Measurements from ENCODE around the gene SERPINA5. TPM values are rescaled to one million over a fixed set of nuclear protein-coding genes. Genes with fewer than 3 reads are reported as not detected.

SERPINA5 gene
- total and polyA plus RNA-seq, 2 of the 13 experiments (the other 11 are each of a cell fraction or from before 2014, with no cell fraction given), result 449 to 498 TPM

DNA sequence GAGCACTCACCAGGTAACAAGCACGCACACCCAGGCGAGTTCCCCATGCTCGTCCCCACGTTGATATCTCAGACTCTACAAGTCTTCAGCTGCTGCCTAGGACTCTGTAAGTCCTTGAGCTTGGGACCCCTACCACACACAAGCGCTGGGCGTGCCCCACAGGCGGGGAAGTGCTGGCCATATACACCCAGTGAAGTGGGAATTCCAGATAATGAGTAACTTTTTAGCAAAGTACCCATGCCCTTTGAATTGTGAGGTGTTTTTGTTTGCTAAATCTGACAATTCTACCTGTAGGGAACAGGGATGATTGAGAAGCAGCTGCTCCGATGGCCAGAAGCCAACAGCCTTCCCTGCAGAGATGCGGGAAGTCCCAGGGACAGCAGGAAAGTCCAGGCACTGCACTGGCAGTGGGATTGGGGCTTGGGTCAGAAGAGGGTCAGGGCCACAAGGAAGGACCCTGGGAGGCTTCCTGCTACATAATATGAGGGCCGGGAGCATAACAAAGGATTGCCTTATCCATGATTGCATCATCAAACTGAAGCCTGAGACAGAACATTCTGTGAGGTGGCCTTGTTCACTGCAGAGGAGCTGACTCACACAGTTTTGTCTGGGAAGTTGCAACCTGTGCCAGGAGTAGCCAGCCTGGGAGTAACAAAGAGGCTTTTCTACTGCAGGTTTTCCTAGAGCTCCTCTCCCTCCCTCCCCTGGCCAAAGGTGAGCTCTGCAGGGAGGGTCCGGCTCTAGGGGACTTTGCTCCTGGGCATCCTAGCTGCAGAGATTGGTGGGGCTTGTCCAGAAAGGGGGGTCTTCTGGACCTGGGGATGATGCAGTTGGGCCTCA is 17.8 kb downstream of the SERPINA5 start (continued):
- TF ChIP-seq ZNF142 (CRISPR knock-in tag; IDR thresholded peaks at IDR 0.05) (peak; percentile 74; the same call in 1 of the 2 replicates), SMAD1 (CRISPR knock-in tag; IDR thresholded peaks at IDR 0.05; ENCODE audit: borderline replicate concordance, low read depth) (no peak), KLF11 (CRISPR knock-in tag; IDR thresholded peaks at IDR 0.05) (no peak), TCF7 (IDR thresholded peaks at IDR 0.05; ENCODE audit: low read depth) (peak; percentile 78), NFYC (CRISPR knock-in tag; IDR thresholded peaks at IDR 0.05) (peak; percentile 41; the same call in 1 of the 2 replicates), TBP (CRISPR knock-in tag; IDR thresholded peaks at IDR 0.05) (no peak), REL (CRISPR knock-in tag; conservative IDR thresholded peaks at IDR 0.05) (no peak), ISX (CRISPR knock-in tag; conservative IDR thresholded peaks at IDR 0.05) (no peak), NBN (conservative IDR thresholded peaks at IDR 0.05) (no peak), PRMT3 (CRISPR knock-in tag; IDR thresholded peaks at IDR 0.05; ENCODE audit: borderline replicate concordance, low read depth) (peak; percentile 84; the same call in 1 of the 2 replicates), SIX1 (CRISPR knock-in tag; IDR thresholded peaks at IDR 0.05; ENCODE audit: borderline replicate concordance) (peak; percentile 78), SETDB1 (CRISPR knock-in tag; IDR thresholded peaks at IDR 0.05; ENCODE audit: borderline replicate concordance) (no peak), PAXIP1 (CRISPR knock-in tag; conservative IDR thresholded peaks at IDR 0.05) (peak; percentile 93), HNRNPH1 (optimal IDR thresholded peaks at IDR 0.05; ENCODE audit: low read depth, low read length) (no peak), IRF2 (CRISPR knock-in tag; IDR thresholded peaks at IDR 0.05) (peak; percentile 83)
- TF ChIP-seq, protein P1, sequence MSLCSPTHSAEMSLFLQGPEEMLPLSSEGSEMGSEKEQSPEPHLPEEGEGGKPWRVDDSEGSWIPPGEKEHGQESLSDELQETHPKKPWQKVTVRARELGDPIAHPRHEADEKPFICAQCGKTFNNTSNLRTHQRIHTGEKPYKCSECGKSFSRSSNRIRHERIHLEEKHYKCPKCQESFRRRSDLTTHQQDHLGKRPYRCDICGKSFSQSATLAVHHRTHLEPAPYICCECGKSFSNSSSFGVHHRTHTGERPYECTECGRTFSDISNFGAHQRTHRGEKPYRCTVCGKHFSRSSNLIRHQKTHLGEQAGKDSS (CRISPR knock-in tag; IDR thresholded peaks at IDR 0.05; ENCODE audit: borderline replicate concordance, low read depth), result no peak
